ENCODE results near the gene CA7. TPM values are rescaled to one million over a fixed set of nuclear protein-coding genes. Genes with fewer than 3 reads are reported as not detected.

The CA7 gene
- total RNA-seq, 1 experiment from 2014 or later = not detected

- peak; percentile 100 for DNase-seq (ENCODE audit: low read depth)
Measured at GRCh38 chr16:66872943-66873684, 28.9 kb downstream of the CA7 start.

- no peak for DNase-seq (ENCODE audit: low read depth)
Measured at GRCh38 chr16:66873685-66874055, 29.5 kb downstream of the CA7 start.

DNA sequence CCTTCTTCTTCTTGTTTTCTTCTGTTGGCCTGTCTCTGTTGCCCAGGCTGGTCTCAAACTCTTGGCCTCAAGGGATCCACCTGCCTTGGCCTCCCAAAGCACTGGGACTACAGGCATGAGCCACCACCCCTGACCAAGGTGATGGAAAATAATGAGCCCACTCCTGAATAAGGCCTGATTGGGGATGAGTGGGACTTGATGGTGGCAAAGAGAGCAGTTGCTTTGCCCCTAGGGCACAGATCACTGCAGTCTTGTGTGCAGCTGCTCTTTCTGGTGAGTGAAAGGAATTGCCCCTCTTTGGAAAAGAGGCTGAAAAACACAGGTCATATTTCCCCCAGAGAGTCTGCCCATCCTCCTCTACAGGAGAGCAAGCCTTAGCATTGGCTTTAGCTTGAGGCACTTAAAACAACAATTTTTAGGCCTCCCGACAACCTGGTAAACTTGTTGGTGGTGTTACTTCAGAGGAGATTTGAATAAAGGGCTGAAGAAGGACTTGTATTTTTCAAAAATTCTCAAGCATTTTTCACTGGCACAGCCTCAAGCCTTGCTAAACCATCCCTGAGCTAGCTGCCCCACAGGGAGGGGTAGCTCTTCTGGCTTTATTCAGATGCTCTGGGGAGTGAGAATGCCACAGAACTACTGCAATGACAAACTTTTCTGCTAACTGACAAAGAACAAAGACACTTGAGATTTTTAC lies 30.0 kb downstream of the CA7 start:
- DNase-seq (ENCODE audit: low read depth) = peak; percentile 72

GRCh38 chr16:66878067-66878466 lies 33.9 kb downstream of the CA7 start:
- DNase-seq (ENCODE audit: low read depth) = peak; percentile 37

- peak; percentile 86 for DNase-seq (ENCODE audit: low read depth)
Measured at GRCh38 chr16:66880288-66881013, 36.2 kb downstream of the CA7 start, which contains the start of gene PDP2. PDP2 (plus strand) TSS chr16:66880515; CDS start chr16:66884285, 3,770 bp downstream.

- DNase-seq (ENCODE audit: low read depth) = no peak
Measured at GRCh38 chr16:66881014-66881417, 36.8 kb downstream of the CA7 start.

DNA sequence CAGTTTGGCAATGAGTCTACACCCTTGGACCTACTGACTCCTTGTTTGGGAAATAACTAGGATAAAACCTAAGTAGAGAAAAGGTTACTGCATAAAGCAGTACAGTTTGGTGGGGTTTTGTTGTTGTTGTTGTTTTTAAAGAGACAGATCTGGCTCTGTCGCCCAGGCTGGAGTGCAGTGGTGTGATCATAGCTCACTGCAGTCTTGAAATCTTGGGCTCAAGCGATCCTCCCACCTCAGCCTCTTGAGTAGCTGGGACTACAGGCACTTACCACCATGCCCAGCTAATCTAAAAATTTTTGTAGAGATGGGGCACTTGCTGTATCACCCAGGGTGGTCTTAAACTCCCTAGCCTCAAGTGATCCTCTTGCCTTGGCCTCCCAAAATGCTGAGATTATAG lies 37.3 kb downstream of the CA7 start:
- DNase-seq (ENCODE audit: low read depth) = no peak

- DNase-seq (ENCODE audit: low read depth) = no peak
Measured at GRCh38 chr16:66881964-66882508, 37.8 kb downstream of the CA7 start.

GRCh38 chr16:66882702-66883101 lies 38.5 kb downstream of the CA7 start:
- DNase-seq (ENCODE audit: low read depth) = no peak

GRCh38 chr16:66885491-66885890 lies 41.3 kb downstream of the CA7 start:
- no peak for DNase-seq (ENCODE audit: low read depth)

GRCh38 chr16:66886321-66886720 lies 42.1 kb downstream of the CA7 start:
- DNase-seq (ENCODE audit: low read depth) = no peak

DNA sequence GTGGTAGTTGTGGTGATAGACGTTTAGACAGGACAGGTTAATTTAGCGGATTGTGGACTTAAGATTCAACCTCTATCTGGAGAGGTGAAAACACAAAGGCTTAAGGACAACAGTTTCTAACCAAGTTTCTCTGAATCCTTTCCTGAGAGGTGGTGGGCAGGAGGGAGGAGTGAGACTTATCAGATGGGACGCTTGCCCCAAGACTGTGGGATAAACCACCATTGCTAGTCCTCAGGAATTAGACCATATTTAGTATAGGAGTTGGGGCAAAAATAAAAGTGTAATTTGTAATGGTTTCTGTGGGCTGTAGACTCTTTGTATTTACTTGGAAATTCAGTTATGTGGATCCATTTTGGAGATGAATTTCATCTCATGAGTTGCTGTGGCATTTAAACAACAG lies 42.7 kb downstream of the CA7 start:
- no peak for DNase-seq (ENCODE audit: low read depth)

- no peak for DNase-seq (ENCODE audit: low read depth)
Measured at GRCh38 chr16:66888647-66889615, 44.7 kb downstream of the CA7 start.

GRCh38 chr16:66889622-66890021 lies 45.4 kb downstream of the CA7 start:
- no peak for DNase-seq (ENCODE audit: low read depth)

GRCh38 chr16:66890799-66891198 lies 46.6 kb downstream of the CA7 start:
- DNase-seq (ENCODE audit: low read depth) = no peak

DNA sequence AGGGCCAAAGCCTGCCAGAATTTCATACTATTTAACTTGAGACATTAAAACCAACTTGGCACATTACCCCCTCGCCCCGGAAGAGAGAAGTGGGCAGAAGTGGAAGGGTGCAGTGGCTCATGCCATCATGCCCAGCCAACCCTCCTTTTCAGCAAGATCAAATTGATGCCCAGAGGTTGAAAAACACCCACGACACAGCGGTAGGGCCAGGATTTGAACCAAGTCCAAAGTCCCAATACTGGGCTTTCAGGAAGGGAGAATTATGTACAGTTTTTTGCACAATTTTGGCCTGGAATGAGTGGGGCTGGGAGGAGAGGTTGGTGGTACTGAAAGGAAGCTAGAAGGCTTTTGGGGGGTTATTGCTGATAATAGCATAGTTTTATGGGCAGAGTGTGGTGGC lies 47.1 kb downstream of the CA7 start:
- no peak for DNase-seq (ENCODE audit: low read depth)

GRCh38 chr16:66891797-66892196 lies 47.6 kb downstream of the CA7 start:
- no peak for DNase-seq (ENCODE audit: low read depth)

- DNase-seq (ENCODE audit: low read depth) = no peak
Measured at GRCh38 chr16:66894055-66894454, 49.8 kb downstream of the CA7 start.

GRCh38 chr16:66894948-66895688 lies 50.9 kb downstream of the CA7 start:
- DNase-seq (ENCODE audit: low read depth) = peak; percentile 70

GRCh38 chr16:66895689-66895979 lies 51.4 kb downstream of the CA7 start:
- no peak for DNase-seq (ENCODE audit: low read depth)
